HEK293 (cell line): ENCODE results near the gene ZNF23.
A peak's percentile ranks its signal among the peaks of the same experiment; 100 is the strongest.

Experiments used
- ELK4 ChIP-seq: IDR thresholded peaks from 2 replicates; pipeline ENCODE4 v1.6.1; 2011; ENCODE audit warnings: mild to moderate bottlenecking, low read depth, low read length, borderline replicate concordance
- GFI1B ChIP-seq: fragments of 450-650 bp; formaldehyde crosslinking; IDR thresholded peaks from 2 replicates; pipeline ENCODE4 v1.5.1; 2016; ENCODE audit warnings: missing biosample characterization, missing genetic modification characterization
- GLI4 ChIP-seq: fragments of 450-650 bp; formaldehyde crosslinking; IDR thresholded peaks from 2 replicates; pipeline ENCODE4 v1.5.1; 2016; ENCODE audit warnings: missing biosample characterization, missing genetic modification characterization
- GLIS1 ChIP-seq: fragments of 450-650 bp; formaldehyde crosslinking; IDR thresholded peaks from 2 replicates; pipeline ENCODE4 v1.5.1; 2016; ENCODE audit warnings: missing biosample characterization, missing genetic modification characterization
- GLIS2 ChIP-seq: fragments of 450-650 bp; formaldehyde crosslinking; IDR thresholded peaks from 2 replicates; pipeline ENCODE4 v1.5.1; 2016; ENCODE audit warnings: missing biosample characterization, missing genetic modification characterization
- INSM2 ChIP-seq: fragments of 450-650 bp; formaldehyde crosslinking; IDR thresholded peaks from 2 replicates; pipeline ENCODE4 v1.5.1; 2016; ENCODE audit warnings: missing biosample characterization, missing genetic modification characterization
- KLF10 ChIP-seq: fragments of 450-650 bp; IDR thresholded peaks from 2 replicates; pipeline ENCODE4 v1.5.1; 2018; ENCODE audit warnings: missing biosample characterization, mild to moderate bottlenecking, missing genetic modification characterization
- MYNN ChIP-seq: fragments of 450-650 bp; formaldehyde crosslinking; IDR thresholded peaks from 2 replicates; pipeline ENCODE4 v1.5.1; 2016; ENCODE audit warnings: missing biosample characterization, missing genetic modification characterization, borderline replicate concordance
- REPIN1 ChIP-seq: fragments of 450-650 bp; formaldehyde crosslinking; IDR thresholded peaks from 2 replicates; pipeline ENCODE4 v1.5.1; 2017; ENCODE audit warnings: missing biosample characterization, missing genetic modification characterization, low read depth
- TRIM28 ChIP-seq: IDR thresholded peaks from 2 replicates; pipeline ENCODE4 v1.6.1; 2011; ENCODE audit warnings: low read length, control low read depth, borderline replicate concordance
- WT1 ChIP-seq: fragments of 450-650 bp; formaldehyde crosslinking; IDR thresholded peaks from 2 replicates; pipeline ENCODE4 v1.5.1; 2016; ENCODE audit warnings: missing biosample characterization, missing genetic modification characterization
- YY1 ChIP-seq: fragments of 450-650 bp; formaldehyde crosslinking; IDR thresholded peaks from 2 replicates; pipeline ENCODE4 v1.5.1; 2018; ENCODE audit warnings: missing biosample characterization, missing genetic modification characterization
- YY2 ChIP-seq: fragments of 450-650 bp; formaldehyde crosslinking; IDR thresholded peaks from 2 replicates; pipeline ENCODE4 v1.5.1; 2016; ENCODE audit warnings: missing biosample characterization, missing genetic modification characterization
- ZBTB21 ChIP-seq: fragments of 450-650 bp; formaldehyde crosslinking; IDR thresholded peaks from 2 replicates; pipeline ENCODE4 v1.5.1; 2017; ENCODE audit warnings: missing biosample characterization, missing genetic modification characterization
- ZBTB48 ChIP-seq: fragments of 450-650 bp; formaldehyde crosslinking; IDR thresholded peaks from 2 replicates; pipeline ENCODE4 v1.5.1; 2016; ENCODE audit warnings: missing biosample characterization, missing genetic modification characterization
- ZBTB6 ChIP-seq: fragments of 450-650 bp; formaldehyde crosslinking; IDR thresholded peaks from 2 replicates; pipeline ENCODE4 v1.5.1; 2017; ENCODE audit warnings: missing biosample characterization, missing genetic modification characterization
- ZFP37 ChIP-seq: fragments of 450-650 bp; formaldehyde crosslinking; IDR thresholded peaks from 2 replicates; pipeline ENCODE4 v1.5.1; 2016; ENCODE audit warnings: missing biosample characterization, missing genetic modification characterization
- ZNF146 ChIP-seq: fragments of 450-650 bp; formaldehyde crosslinking; IDR thresholded peaks from 2 replicates; pipeline ENCODE4 v1.5.1; 2016; ENCODE audit warnings: missing biosample characterization, missing genetic modification characterization
- ZNF148 ChIP-seq: fragments of 450-650 bp; formaldehyde crosslinking; IDR thresholded peaks from 2 replicates; pipeline ENCODE4 v1.5.0; 2017; ENCODE audit warnings: missing biosample characterization, missing genetic modification characterization, borderline replicate concordance
- ZNF2 ChIP-seq: fragments of 450-650 bp; formaldehyde crosslinking; IDR thresholded peaks from 2 replicates; pipeline ENCODE4 v1.5.1; 2016; ENCODE audit warnings: missing biosample characterization, missing genetic modification characterization
- ZNF214 ChIP-seq: fragments of 450-650 bp; formaldehyde crosslinking; IDR thresholded peaks from 2 replicates; pipeline ENCODE4 v1.5.1; 2017; ENCODE audit warnings: missing biosample characterization, mild to moderate bottlenecking, missing genetic modification characterization, borderline replicate concordance
- ZNF335 ChIP-seq: fragments of 450-650 bp; formaldehyde crosslinking; conservative IDR thresholded peaks from 2 replicates; pipeline ENCODE4 v1.5.1; 2016; ENCODE audit warnings: missing biosample characterization, missing genetic modification characterization
- ZNF354C ChIP-seq: fragments of 450-650 bp; formaldehyde crosslinking; IDR thresholded peaks from 2 replicates; pipeline ENCODE4 v1.5.1; 2016; ENCODE audit warnings: missing biosample characterization, missing genetic modification characterization, low read depth, borderline replicate concordance
- ZNF366 ChIP-seq: fragments of 450-650 bp; formaldehyde crosslinking; conservative IDR thresholded peaks from 2 replicates; pipeline ENCODE4 v1.5.1; 2016; ENCODE audit warnings: missing biosample characterization, missing genetic modification characterization
- ZNF423 ChIP-seq: fragments of 450-650 bp; formaldehyde crosslinking; IDR thresholded peaks from 2 replicates; pipeline ENCODE4 v1.5.1; 2016; ENCODE audit warnings: missing biosample characterization, missing genetic modification characterization
- ZNF426 ChIP-seq: fragments of 450-650 bp; formaldehyde crosslinking; IDR thresholded peaks from 2 replicates; pipeline ENCODE4 v1.5.1; 2017; ENCODE audit warnings: missing biosample characterization, missing genetic modification characterization, mild to moderate bottlenecking, inconsistent platforms, moderate library complexity
- ZNF560 ChIP-seq: fragments of 450-650 bp; formaldehyde crosslinking; IDR thresholded peaks from 2 replicates; pipeline ENCODE4 v1.5.1; 2017; ENCODE audit warnings: missing biosample characterization, missing genetic modification characterization, borderline replicate concordance
- ZNF621 ChIP-seq: fragments of 450-650 bp; formaldehyde crosslinking; IDR thresholded peaks from 2 replicates; pipeline ENCODE4 v1.5.1; 2017; ENCODE audit warnings: missing biosample characterization, missing genetic modification characterization
- ZNF701 ChIP-seq: fragments of 450-650 bp; formaldehyde crosslinking; IDR thresholded peaks from 2 replicates; pipeline ENCODE4 v1.5.1; 2016; ENCODE audit warnings: missing biosample characterization, missing genetic modification characterization
- ZNF776 ChIP-seq: fragments of 450-650 bp; formaldehyde crosslinking; IDR thresholded peaks from 2 replicates; pipeline ENCODE4 v1.5.0; 2017; ENCODE audit warnings: missing biosample characterization, missing genetic modification characterization, borderline replicate concordance
- ZSCAN30 ChIP-seq: fragments of 450-650 bp; IDR thresholded peaks from 2 replicates; pipeline ENCODE4 v1.5.1; 2018; ENCODE audit warnings: missing biosample characterization, mild to moderate bottlenecking, missing genetic modification characterization, moderate library complexity
- ZSCAN5A ChIP-seq: fragments of 450-650 bp; formaldehyde crosslinking; IDR thresholded peaks from 2 replicates; pipeline ENCODE4 v1.5.1; 2016; ENCODE audit warnings: missing biosample characterization, missing genetic modification characterization
- ZXDB ChIP-seq: fragments of 450-650 bp; formaldehyde crosslinking; IDR thresholded peaks from 2 replicates; pipeline ENCODE4 v1.5.1; 2016; ENCODE audit warnings: missing biosample characterization, missing genetic modification characterization

Gene ZNF23

GRCh38 chr16:71426069-71426879 is 35.8 kb downstream of the ZNF23 start (continued):
- peak; percentile 73; the same call in 1 of the 2 replicates for TF ChIP-seq ZNF148
- peak; percentile 96 for TF ChIP-seq ZNF335
- no peak for TF ChIP-seq ELK4
- no peak; the same call in 1 of the 2 replicates for TF ChIP-seq GLIS1 (tag by site-specific recombination)
- TF ChIP-seq TRIM28: peak; percentile 98
- TF ChIP-seq WT1: no peak
- TF ChIP-seq ZNF426 (tag by site-specific recombination): no peak
- TF ChIP-seq ZBTB48: peak; percentile 73
- peak; percentile 32; the same call in 1 of the 2 replicates for TF ChIP-seq ZBTB6
- TF ChIP-seq ZNF366 (tag by site-specific recombination): peak; percentile 99
- TF ChIP-seq MYNN: no peak
- TF ChIP-seq YY1 (tag by site-specific recombination): no peak
- TF ChIP-seq INSM2 (tag by site-specific recombination): 0 out of 2 replicates have a peak, but pooled peaks have one; percentile 47
- TF ChIP-seq ZNF423 (tag by site-specific recombination): 0 out of 2 replicates have a peak, but pooled peaks have one; percentile 22
- TF ChIP-seq ZNF701: 0 out of 2 replicates have a peak, but pooled peaks have one; percentile 49
- no peak for TF ChIP-seq ZFP37 (tag by site-specific recombination)
- TF ChIP-seq ZNF354C (tag by site-specific recombination): no peak
- TF ChIP-seq ZBTB21: peak; percentile 78
- no peak for TF ChIP-seq ZNF214 (tag by site-specific recombination)
- peak; percentile 70; the same call in 1 of the 2 replicates for TF ChIP-seq ZSCAN30 (tag by site-specific recombination)
- TF ChIP-seq ZSCAN5A (tag by site-specific recombination): 0 out of 2 replicates have a peak, but pooled peaks have one; percentile 20
- peak; percentile 98 for TF ChIP-seq KLF10 (tag by site-specific recombination)
- no peak for TF ChIP-seq ZNF146 (tag by site-specific recombination)
- no peak for TF ChIP-seq ZNF776
- no peak for TF ChIP-seq GFI1B (tag by site-specific recombination)
- TF ChIP-seq ZNF560 (tag by site-specific recombination): no peak
- TF ChIP-seq REPIN1 (tag by site-specific recombination): peak; percentile 50; the same call in 1 of the 2 replicates
- peak; percentile 92 for TF ChIP-seq GLIS2 (tag by site-specific recombination)
- TF ChIP-seq GLI4: 0 out of 2 replicates have a peak, but pooled peaks have one; percentile 54
- TF ChIP-seq YY2: peak; percentile 54
- peak; percentile 90; the same call in 1 of the 2 replicates for TF ChIP-seq ZNF2 (tag by site-specific recombination)
- TF ChIP-seq ZNF621: no peak
- TF ChIP-seq ZXDB (tag by site-specific recombination): peak; percentile 95
